GM23338 (cell line): ENCODE measurements around the gene AZGP1. TPM values are rescaled to one million over a fixed set of nuclear protein-coding genes. Genes with fewer than 3 reads are reported as not detected.

Experiments used
- ATAC-seq: fragments of 200-7000 bp; cut with Tn5 transposase; 3 replicates; pipeline ENCODE4 v1.9.1; 2020
- DNase-seq: peaks from one replicate; pipeline ENCODE4 v3.0.0-alpha.2; 2015; ENCODE audit warnings: low spot score
- H2AFZ ChIP-seq: fragments of 200-600 bp; sonication (generic); 2 replicates; pipeline ENCODE4 v1.8.0; 2016; ENCODE audit warnings: antibody characterized with exemption, mild to moderate bottlenecking, moderate library complexity
- H3F3A ChIP-seq: fragments of 200-600 bp; sonication (generic); replicated peaks from 2 replicates; pipeline ENCODE4 v1.8.0; 2017; ENCODE audit warnings: antibody characterized with exemption, mixed run types, low read depth
- H3K27ac ChIP-seq: fragments of 200-600 bp; sonication (generic); 2 replicates; pipeline ENCODE4 v1.6.1; 2016; ENCODE audit warnings: low read depth
- H3K27me3 ChIP-seq: fragments of 200-600 bp; sonication (generic); 2 replicates; pipeline ENCODE4 v1.8.0; 2016; ENCODE audit warnings: mild to moderate bottlenecking, mixed run types, moderate library complexity; ENCODE audit not compliant: insufficient read depth
- H3K36me3 ChIP-seq: fragments of 200-600 bp; sonication (generic); 2 replicates; pipeline ENCODE4 v1.8.0; 2016; ENCODE audit warnings: mild to moderate bottlenecking; ENCODE audit not compliant: insufficient read depth
- H3K4me1 ChIP-seq: fragments of 200-600 bp; sonication (generic); 2 replicates; pipeline ENCODE4 v1.8.0; 2016; ENCODE audit warnings: mild to moderate bottlenecking, moderate library complexity; ENCODE audit not compliant: insufficient read depth
- H3K4me2 ChIP-seq: fragments of 200-600 bp; sonication (generic); 2 replicates; pipeline ENCODE4 v1.7.1; 2017; ENCODE audit warnings: mixed run types
- H3K4me3 ChIP-seq: fragments of 200-600 bp; sonication (generic); 2 replicates; pipeline ENCODE4 v1.6.1; 2016; ENCODE audit warnings: mixed run types
- H3K79me2 ChIP-seq: fragments of 200-600 bp; sonication (generic); replicated peaks from 2 replicates; pipeline ENCODE4 v1.8.0; 2017; ENCODE audit warnings: mild to moderate bottlenecking; ENCODE audit not compliant: insufficient read depth
- H3K9me2 ChIP-seq: fragments of 200-600 bp; sonication (generic); 2 replicates; pipeline ENCODE4 v1.8.0; 2017; ENCODE audit not compliant: insufficient read depth
- H4K20me1 ChIP-seq: fragments of 200-600 bp; sonication (generic); replicated peaks from 2 replicates; pipeline ENCODE4 v1.8.0; 2017; ENCODE audit warnings: mild to moderate bottlenecking; ENCODE audit not compliant: insufficient read depth
- H3K27ac Mint-ChIP-seq: 2 replicates; pipeline ENCODE4 v1.8.0; 2020; ENCODE audit warnings: inconsistent platforms, mild to moderate bottlenecking, moderate library complexity, mixed read lengths
- H3K27me3 Mint-ChIP-seq: 3 replicates; pipeline ENCODE4 v1.8.0; 2022; ENCODE audit warnings: low read depth, mild to moderate bottlenecking, moderate library complexity, mixed read lengths, inconsistent platforms; ENCODE audit not compliant: insufficient read depth, poor library complexity
- H3K36me3 Mint-ChIP-seq: 3 replicates; pipeline ENCODE4 v1.8.0; 2021; ENCODE audit warnings: low read depth, mild to moderate bottlenecking, inconsistent platforms, moderate library complexity, mixed read lengths
- H3K4me1 Mint-ChIP-seq: 3 replicates; pipeline ENCODE4 v1.8.0; 2020; ENCODE audit warnings: mild to moderate bottlenecking, inconsistent platforms, mixed read lengths
- H3K4me3 Mint-ChIP-seq: 3 replicates; pipeline ENCODE4 v1.8.0; 2021; ENCODE audit warnings: moderate library complexity, mild to moderate bottlenecking, inconsistent platforms, mixed read lengths
- H3K9me3 Mint-ChIP-seq: 3 replicates; pipeline ENCODE4 v1.8.0; 2020; ENCODE audit warnings: moderate library complexity, mild to moderate bottlenecking, inconsistent platforms, mixed read lengths
- CREB1 ChIP-seq: fragments of 250-450 bp; sonication (Bioruptor Pico); IDR thresholded peaks from 2 replicates; pipeline ENCODE4 v1.5.0; 2020; ENCODE audit warnings: low read depth, mild to moderate bottlenecking, moderate library complexity
- EZH2phosphoT487 ChIP-seq: fragments of 200-600 bp; sonication (generic); IDR thresholded peaks from one replicate; pipeline ENCODE4 v1.8.1; 2018; ENCODE audit warnings: antibody characterized with exemption; ENCODE audit not compliant: unreplicated experiment
- JUNB ChIP-seq: IDR thresholded peaks from one replicate; pipeline ENCODE4 v1.6.1; 2016; ENCODE audit warnings: antibody characterized with exemption; ENCODE audit not compliant: unreplicated experiment
- NANOG ChIP-seq: IDR thresholded peaks from 2 replicates; pipeline ENCODE4 v1.6.1; 2016; ENCODE audit warnings: antibody characterized with exemption, borderline replicate concordance
- POLR2AphosphoS5 ChIP-seq: IDR thresholded peaks from 2 replicates; pipeline ENCODE4 v1.6.1; 2016; ENCODE audit warnings: antibody characterized with exemption, low read depth
- STAT1 ChIP-seq: IDR thresholded peaks from one replicate; pipeline ENCODE4 v1.6.1; 2016; ENCODE audit warnings: antibody characterized with exemption; ENCODE audit not compliant: unreplicated experiment
- ZNF462 ChIP-seq: fragments of 250-450 bp; sonication (Bioruptor Pico); IDR thresholded peaks from 2 replicates; pipeline ENCODE4 v1.5.0; 2020; ENCODE audit warnings: mild to moderate bottlenecking, moderate library complexity
- polyA plus RNA-seq: library from polyadenylated mRNA; unstranded; fragments of >200 nt; fragmentation: Nextera tagmentation; extraction: Ambion mirVana; gene quantifications from 2 replicates; pipeline ENCODE4 v1.2.1, GENCODE V29; 2016
- total RNA-seq: library from RNA; depleted of rRNA; stranded (reverse); fragments of >200 nt; shearing (Covaris generic); gene quantifications from 2 replicates; pipeline ENCODE4 v1.2.3, GENCODE V29; 2014
- TF ChIP-seq, protein P1 (sequence below), 2 experiments: fragments of 200-600 bp in 1 of 2; sonication (generic) in 1 of 2; conservative IDR thresholded peaks; 2 replicates each; pipeline versions ENCODE4 v1.5.1 to v1.6.1; 2016 to 2017; ENCODE audit warnings: antibody characterized with exemption in 2 of 2, low read depth in 2 of 2, mild to moderate bottlenecking in 2 of 2, moderate library complexity in 1 of 2

The AZGP1 gene
- total and polyA plus RNA-seq, 2 experiments from 2014 or later = 0.17 to 1.3 TPM

- no peak for TF ChIP-seq ZNF462 (CRISPR knock-in tag)
Measured at GRCh38 chr7:100022621-100023020, 46.8 kb upstream of the AZGP1 start (continued).

GRCh38 chr7:100021297-100021696 is 45.5 kb upstream of the AZGP1 start:
- Mint-ChIP-seq H3K9me3 (no peaks in the 10 kb centered on the region), H3K4me1 (peaks cover 6% of the 10 kb centered on the region; the same call in 2 of the 3 replicates), H3K27me3 (peaks cover 8% of the 10 kb centered on the region), H3K4me3 (no peak overlapping the region), H3K36me3 (peaks cover 53% of the 10 kb centered on the region), H3K27ac (no peak overlapping the region)
- TF ChIP-seq, protein P1, sequence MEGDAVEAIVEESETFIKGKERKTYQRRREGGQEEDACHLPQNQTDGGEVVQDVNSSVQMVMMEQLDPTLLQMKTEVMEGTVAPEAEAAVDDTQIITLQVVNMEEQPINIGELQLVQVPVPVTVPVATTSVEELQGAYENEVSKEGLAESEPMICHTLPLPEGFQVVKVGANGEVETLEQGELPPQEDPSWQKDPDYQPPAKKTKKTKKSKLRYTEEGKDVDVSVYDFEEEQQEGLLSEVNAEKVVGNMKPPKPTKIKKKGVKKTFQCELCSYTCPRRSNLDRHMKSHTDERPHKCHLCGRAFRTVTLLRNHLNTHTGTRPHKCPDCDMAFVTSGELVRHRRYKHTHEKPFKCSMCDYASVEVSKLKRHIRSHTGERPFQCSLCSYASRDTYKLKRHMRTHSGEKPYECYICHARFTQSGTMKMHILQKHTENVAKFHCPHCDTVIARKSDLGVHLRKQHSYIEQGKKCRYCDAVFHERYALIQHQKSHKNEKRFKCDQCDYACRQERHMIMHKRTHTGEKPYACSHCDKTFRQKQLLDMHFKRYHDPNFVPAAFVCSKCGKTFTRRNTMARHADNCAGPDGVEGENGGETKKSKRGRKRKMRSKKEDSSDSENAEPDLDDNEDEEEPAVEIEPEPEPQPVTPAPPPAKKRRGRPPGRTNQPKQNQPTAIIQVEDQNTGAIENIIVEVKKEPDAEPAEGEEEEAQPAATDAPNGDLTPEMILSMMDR (conservative IDR thresholded peaks at IDR 0.05; ENCODE audit: low read depth in 2 of 2) = no peak
- TF ChIP-seq NANOG (no peak), EZH2phosphoT487 (no peak), ZNF462 (CRISPR knock-in tag) (no peak), CREB1 (no peak), JUNB (no peak), POLR2AphosphoS5 (no peak), STAT1 (no peak)
- peaks cover 60% of the 10 kb centered on the region for H3K79me2 ChIP-seq
- H3K27ac ChIP-seq = no peak overlapping the region
- no peak overlapping the region for H3K4me3 ChIP-seq
- no peak for DNase-seq
- H3K4me2 ChIP-seq = no peak overlapping the region
- H3F3A ChIP-seq = peaks cover 5% of the 10 kb centered on the region; the same call in 1 of the 2 replicates
- no peak overlapping the region for H2AFZ ChIP-seq
- no peaks in the 10 kb centered on the region for H3K9me2 ChIP-seq
- H4K20me1 ChIP-seq = peaks cover 14% of the 10 kb centered on the region
- peaks cover 5% of the 10 kb centered on the region; the same call in 1 of the 2 replicates for H3K4me1 ChIP-seq
- peaks cover 26% of the 10 kb centered on the region for H3K36me3 ChIP-seq
- ATAC-seq = no peak
- no peaks in the 10 kb centered on the region for H3K27me3 ChIP-seq
